ENCODE results near the gene KCNC2. TPM values are rescaled to one million over a fixed set of nuclear protein-coding genes. Genes with fewer than 3 reads are reported as not detected.

The KCNC2 gene
- total RNA-seq, 2 donors from 2014 or later: 3.0 to 4.7 TPM

DNA sequence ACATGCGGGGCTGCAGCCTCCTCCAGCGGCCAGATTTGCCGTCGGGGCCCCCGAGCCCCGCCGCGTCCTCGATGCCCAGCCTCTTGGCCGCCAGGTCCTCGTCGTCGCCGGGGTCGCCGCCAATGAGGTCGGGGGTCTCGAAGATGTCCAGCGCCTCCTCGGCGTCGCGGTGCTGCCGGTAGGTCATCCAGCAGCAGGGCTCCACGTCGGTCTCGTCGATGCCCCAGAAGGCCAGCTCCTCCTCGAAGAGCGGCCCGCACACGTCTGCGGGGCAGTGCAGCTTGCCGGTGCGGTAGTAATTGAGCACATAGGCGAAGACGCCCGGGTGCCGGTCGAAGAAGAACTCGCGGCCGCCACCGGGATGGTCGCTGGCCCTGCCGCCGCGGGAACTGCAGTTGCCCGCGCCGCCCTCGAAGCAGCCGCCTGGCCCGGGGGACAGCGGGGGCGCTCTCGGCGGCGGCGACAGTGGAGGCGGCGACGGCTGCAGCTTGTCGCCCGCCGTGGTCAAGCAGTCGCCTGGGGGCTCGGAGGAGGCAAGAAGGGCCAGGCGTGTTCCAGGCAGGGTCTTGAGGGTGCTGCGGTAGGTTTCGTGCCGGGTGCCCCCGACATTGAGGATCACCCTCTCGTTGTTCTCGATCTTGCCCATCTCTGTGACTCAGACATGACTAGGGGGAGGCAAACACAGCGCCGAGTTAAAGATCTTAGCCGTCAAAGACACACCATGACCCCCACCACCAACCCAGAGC is 2.1 kb downstream of the KCNC2 start:
- H3K27me3 ChIP-seq (replicated peaks; ENCODE audit: insufficient read depth): peaks cover 17% of the 10 kb centered on the region
- 6% methylated on average over 54 of the region's 78 CpGs for WGBS
- intact Hi-C loops (cut with DNase I): no loop called here
- no peak for DNase-seq (ENCODE audit: low spot score)
- H3K4me1 ChIP-seq (replicated peaks): no peaks in the 10 kb centered on the region
- TF ChIP-seq POLR2A (IDR thresholded peaks at IDR 0.05): no peak
- no peak overlapping the region for H3K4me3 ChIP-seq
- H3K9me3 ChIP-seq: no peaks in the 10 kb centered on the region
- no peak overlapping the region for H3K27ac ChIP-seq
- H3K36me3 ChIP-seq: no peaks in the 10 kb centered on the region

DNA sequence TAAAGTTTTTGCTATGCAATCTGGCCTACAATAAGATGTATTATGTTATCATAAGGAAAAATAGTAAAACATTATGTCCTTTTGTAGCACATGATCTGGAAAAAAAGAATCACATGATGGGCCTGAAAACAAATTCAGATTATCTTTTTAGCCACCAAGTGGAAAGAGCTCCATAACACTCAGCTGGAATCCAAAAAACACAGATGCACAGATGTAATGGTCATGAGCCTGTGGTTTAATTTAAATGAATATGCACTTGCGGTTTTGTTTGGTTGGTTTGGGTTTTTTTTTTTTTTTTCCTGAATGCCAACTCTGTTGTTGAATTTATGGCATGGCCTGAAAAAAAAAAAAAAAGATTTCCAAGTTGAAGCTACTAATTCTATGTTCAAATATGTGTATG is 4.1 kb downstream of the KCNC2 start:
- no peak for DNase-seq (ENCODE audit: low spot score)
- intact Hi-C loops (cut with DNase I): no loop called here

DNA sequence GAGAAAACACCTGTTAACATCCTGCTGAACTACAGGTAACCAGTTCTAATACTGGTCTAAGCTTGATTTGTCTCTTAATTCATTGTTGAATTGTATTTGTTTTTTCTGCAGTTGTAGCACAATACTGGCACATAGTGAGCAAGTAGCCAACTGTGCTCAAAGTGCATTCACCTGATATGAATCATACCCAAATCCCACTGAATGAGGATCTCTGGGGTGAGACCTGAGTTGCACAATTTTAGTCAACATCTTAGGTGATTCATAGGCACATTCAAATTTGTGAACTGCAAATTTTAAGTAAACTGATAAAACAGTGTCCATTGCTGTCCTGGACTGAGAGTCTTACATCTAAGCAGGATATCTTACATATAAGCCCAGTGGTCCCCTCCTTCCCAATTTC is 12.8 kb downstream of the KCNC2 start:
- DNase-seq (ENCODE audit: low spot score): no peak
- Histone ChIP-seq H3K4me1 (replicated peaks) (no peaks in the 10 kb centered on the region), H3K9me3 (no peaks in the 10 kb centered on the region), H3K27ac (no peak overlapping the region), H3K36me3 (no peaks in the 10 kb centered on the region), H3K27me3 (replicated peaks; ENCODE audit: insufficient read depth) (no peaks in the 10 kb centered on the region), H3K4me3 (no peak overlapping the region)
- TF ChIP-seq POLR2AphosphoS5 (IDR thresholded peaks at IDR 0.05) (no peak), POLR2A (IDR thresholded peaks at IDR 0.05) (no peak)
- TF ChIP-seq, protein P1, sequence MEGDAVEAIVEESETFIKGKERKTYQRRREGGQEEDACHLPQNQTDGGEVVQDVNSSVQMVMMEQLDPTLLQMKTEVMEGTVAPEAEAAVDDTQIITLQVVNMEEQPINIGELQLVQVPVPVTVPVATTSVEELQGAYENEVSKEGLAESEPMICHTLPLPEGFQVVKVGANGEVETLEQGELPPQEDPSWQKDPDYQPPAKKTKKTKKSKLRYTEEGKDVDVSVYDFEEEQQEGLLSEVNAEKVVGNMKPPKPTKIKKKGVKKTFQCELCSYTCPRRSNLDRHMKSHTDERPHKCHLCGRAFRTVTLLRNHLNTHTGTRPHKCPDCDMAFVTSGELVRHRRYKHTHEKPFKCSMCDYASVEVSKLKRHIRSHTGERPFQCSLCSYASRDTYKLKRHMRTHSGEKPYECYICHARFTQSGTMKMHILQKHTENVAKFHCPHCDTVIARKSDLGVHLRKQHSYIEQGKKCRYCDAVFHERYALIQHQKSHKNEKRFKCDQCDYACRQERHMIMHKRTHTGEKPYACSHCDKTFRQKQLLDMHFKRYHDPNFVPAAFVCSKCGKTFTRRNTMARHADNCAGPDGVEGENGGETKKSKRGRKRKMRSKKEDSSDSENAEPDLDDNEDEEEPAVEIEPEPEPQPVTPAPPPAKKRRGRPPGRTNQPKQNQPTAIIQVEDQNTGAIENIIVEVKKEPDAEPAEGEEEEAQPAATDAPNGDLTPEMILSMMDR (IDR thresholded peaks at IDR 0.05): no peak
- intact Hi-C loops (cut with DNase I): no loop called here

More for the DNA sequence above, 4.1 kb downstream of the KCNC2 start:
- no peak for TF ChIP-seq POLR2A (IDR thresholded peaks at IDR 0.05)
- TF ChIP-seq POLR2AphosphoS5 (IDR thresholded peaks at IDR 0.05): no peak
- TF ChIP-seq, protein P1 (IDR thresholded peaks at IDR 0.05): no peak
- Histone ChIP-seq H3K9me3 (no peaks in the 10 kb centered on the region), H3K27ac (no peak overlapping the region), H3K36me3 (no peaks in the 10 kb centered on the region), H3K27me3 (replicated peaks; ENCODE audit: insufficient read depth) (peaks cover 17% of the 10 kb centered on the region), H3K4me1 (replicated peaks) (no peaks in the 10 kb centered on the region), H3K4me3 (no peak overlapping the region)
- 82% methylated on average over 1 of the region's 1 CpG for WGBS

DNA sequence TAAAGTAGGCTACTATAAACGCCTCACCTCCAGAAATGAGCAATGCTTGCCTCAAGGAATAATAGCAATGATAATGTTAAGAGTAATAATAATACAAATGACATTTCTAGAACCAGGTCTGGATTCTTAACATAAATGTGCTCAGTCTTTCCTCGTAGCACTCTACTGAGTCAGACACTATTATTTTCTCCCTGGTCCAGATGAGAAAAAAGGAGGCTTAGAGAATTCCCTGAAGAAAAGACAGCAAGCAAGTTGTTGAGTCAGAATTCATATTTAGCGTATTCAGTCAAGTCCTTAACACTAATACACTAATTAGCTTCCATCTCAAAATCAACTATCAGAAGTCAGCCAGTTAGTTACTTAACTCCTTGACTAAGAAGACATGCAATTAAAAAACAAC is 13.2 kb downstream of the KCNC2 start:
- Histone ChIP-seq H3K27me3 (replicated peaks; ENCODE audit: insufficient read depth) (no peaks in the 10 kb centered on the region), H3K27ac (no peak overlapping the region), H3K36me3 (no peaks in the 10 kb centered on the region), H3K4me1 (replicated peaks) (no peaks in the 10 kb centered on the region), H3K4me3 (no peak overlapping the region), H3K9me3 (no peaks in the 10 kb centered on the region)
- no peak for DNase-seq (ENCODE audit: low spot score)
- intact Hi-C loops (cut with DNase I): no loop called here
- TF ChIP-seq, protein P1 (IDR thresholded peaks at IDR 0.05): no peak
- TF ChIP-seq POLR2A (IDR thresholded peaks at IDR 0.05): no peak
- no peak for TF ChIP-seq POLR2AphosphoS5 (IDR thresholded peaks at IDR 0.05)
- 91% methylated on average over 3 of the region's 3 CpGs for WGBS

DNA sequence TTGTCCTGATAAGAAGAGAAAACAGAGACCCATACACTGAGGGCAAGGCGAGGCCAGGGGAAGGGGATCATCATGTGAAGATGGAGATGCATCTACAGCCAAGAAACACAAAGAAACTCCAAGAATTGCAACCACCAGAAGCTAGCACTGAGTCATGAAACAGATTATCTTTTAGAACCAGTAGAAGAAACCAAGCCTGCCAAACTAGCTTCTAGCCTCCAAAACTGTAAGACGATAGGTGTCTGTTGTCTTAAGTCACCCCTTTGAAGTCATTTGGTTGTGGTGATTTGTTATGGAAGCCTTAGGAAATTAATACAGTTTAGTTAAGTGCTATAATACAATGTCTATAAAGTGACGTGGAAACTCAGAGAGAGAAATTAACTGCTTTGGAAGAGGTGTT is 15.4 kb downstream of the KCNC2 start:
- Histone ChIP-seq H3K4me1 (replicated peaks) (no peaks in the 10 kb centered on the region), H3K9me3 (no peaks in the 10 kb centered on the region), H3K4me3 (no peak overlapping the region), H3K36me3 (no peaks in the 10 kb centered on the region), H3K27me3 (replicated peaks; ENCODE audit: insufficient read depth) (no peaks in the 10 kb centered on the region), H3K27ac (no peak overlapping the region)
- no peak for TF ChIP-seq POLR2AphosphoS5 (IDR thresholded peaks at IDR 0.05)
- TF ChIP-seq POLR2A (IDR thresholded peaks at IDR 0.05): no peak
- TF ChIP-seq, protein P1 (IDR thresholded peaks at IDR 0.05): no peak
- intact Hi-C loops (cut with DNase I): no loop called here
- WGBS: 79% methylated on average over 3 of the region's 3 CpGs
- no peak for DNase-seq (ENCODE audit: low spot score)

Data from prostate gland (tissue), 2 donors.